ENCODE results near the gene ZNF496. TPM values are rescaled to one million over a fixed set of nuclear protein-coding genes. Genes with fewer than 3 reads are reported as not detected.
"Not testable (repeated sequence)": the region's sequence is repeated elsewhere in the genome, so short reads cannot be mapped to it uniquely, and the experiment has no call there.

The ZNF496 gene
- total RNA-seq (2014; rRNA removed; shearing (Covaris generic)): 42.5 and 61.8 TPM in 2 replicates

- in situ Hi-C loops (cut with HindIII; ENCODE audit: low sequenced_read_pairs): no loop called here
These were observed at the start of gene ZNF496 for GRCh38 chr1:247331525-247332214. ZNF496 (minus strand) TSS chr1:247331867; CDS start chr1:247329578, 2,289 bp downstream.

GRCh38 chr1:247378334-247379073 is 46.8 kb upstream of the ZNF496 start:
- DNase-seq (ENCODE audit: low spot score): no peak

More at GRCh38 chr1:247331525-247332214, at the start of gene ZNF496:
- DNase-seq (ENCODE audit: low spot score): peak; percentile 82

GRCh38 chr1:247377656-247378055 is 46.0 kb upstream of the ZNF496 start:
- in situ Hi-C loops (cut with HindIII; ENCODE audit: low sequenced_read_pairs): not testable (repeated sequence)

More at GRCh38 chr1:247378334-247379073, 46.8 kb upstream of the ZNF496 start:
- in situ Hi-C loops (cut with HindIII; ENCODE audit: low sequenced_read_pairs): no loop called here

GRCh38 chr1:247376659-247377058 is 45.0 kb upstream of the ZNF496 start:
- in situ Hi-C loops (cut with HindIII; ENCODE audit: low sequenced_read_pairs): no loop called here
- no peak for DNase-seq (ENCODE audit: low spot score)

More at GRCh38 chr1:247377656-247378055, 46.0 kb upstream of the ZNF496 start:
- not testable (repeated sequence) for DNase-seq (ENCODE audit: low spot score)

- no peak for DNase-seq (ENCODE audit: low spot score)
- in situ Hi-C loops (cut with HindIII; ENCODE audit: low sequenced_read_pairs): no loop called here
These were observed 44.1 kb upstream of the ZNF496 start for GRCh38 chr1:247375747-247376146.

GRCh38 chr1:247374651-247375334 is 43.1 kb upstream of the ZNF496 start:
- in situ Hi-C loops (cut with HindIII; ENCODE audit: low sequenced_read_pairs): not testable (repeated sequence)

GRCh38 chr1:247373721-247374141 is 42.1 kb upstream of the ZNF496 start:
- peak; percentile 24 for DNase-seq (ENCODE audit: low spot score)
- in situ Hi-C loops (cut with HindIII; ENCODE audit: low sequenced_read_pairs): no loop called here

More at GRCh38 chr1:247374651-247375334, 43.1 kb upstream of the ZNF496 start:
- not testable (repeated sequence) for DNase-seq (ENCODE audit: low spot score)

- in situ Hi-C loops (cut with HindIII; ENCODE audit: low sequenced_read_pairs): no loop called here
- no peak for DNase-seq (ENCODE audit: low spot score)
These were observed 40.2 kb upstream of the ZNF496 start for GRCh38 chr1:247371801-247372259.

- in situ Hi-C loops (cut with HindIII; ENCODE audit: low sequenced_read_pairs): no loop called here
- no peak for DNase-seq (ENCODE audit: low spot score)
These were observed 39.4 kb upstream of the ZNF496 start for GRCh38 chr1:247370786-247371732.

- no peak for DNase-seq (ENCODE audit: low spot score)
- in situ Hi-C loops (cut with HindIII; ENCODE audit: low sequenced_read_pairs): no loop called here
These were observed 37.0 kb upstream of the ZNF496 start for GRCh38 chr1:247368490-247369145.

GRCh38 chr1:247367786-247368422 is 36.2 kb upstream of the ZNF496 start:
- DNase-seq (ENCODE audit: low spot score): no peak
- in situ Hi-C loops (cut with HindIII; ENCODE audit: low sequenced_read_pairs): no loop called here

- no peak for DNase-seq (ENCODE audit: low spot score)
- in situ Hi-C loops (cut with HindIII; ENCODE audit: low sequenced_read_pairs): no loop called here
These were observed 35.4 kb upstream of the ZNF496 start for GRCh38 chr1:247366926-247367645.

GRCh38 chr1:247366345-247366744 is 34.7 kb upstream of the ZNF496 start:
- DNase-seq (ENCODE audit: low spot score); in situ Hi-C loops (cut with HindIII; ENCODE audit: low sequenced_read_pairs): not testable (repeated sequence)

- DNase-seq (ENCODE audit: low spot score): no peak
- in situ Hi-C loops (cut with HindIII; ENCODE audit: low sequenced_read_pairs): no loop called here
These were observed 33.4 kb upstream of the ZNF496 start for GRCh38 chr1:247365023-247365422.

- DNase-seq (ENCODE audit: low spot score); in situ Hi-C loops (cut with HindIII; ENCODE audit: low sequenced_read_pairs): not testable (repeated sequence)
These were observed 31.3 kb upstream of the ZNF496 start for GRCh38 chr1:247363000-247363399.

- in situ Hi-C loops (cut with HindIII; ENCODE audit: low sequenced_read_pairs): no loop called here
- no peak for DNase-seq (ENCODE audit: low spot score)
These were observed 30.5 kb upstream of the ZNF496 start for GRCh38 chr1:247362153-247362552.

All from G401 (cell line).